ENCODE measurements around the gene IHH.

The IHH gene

DNA sequence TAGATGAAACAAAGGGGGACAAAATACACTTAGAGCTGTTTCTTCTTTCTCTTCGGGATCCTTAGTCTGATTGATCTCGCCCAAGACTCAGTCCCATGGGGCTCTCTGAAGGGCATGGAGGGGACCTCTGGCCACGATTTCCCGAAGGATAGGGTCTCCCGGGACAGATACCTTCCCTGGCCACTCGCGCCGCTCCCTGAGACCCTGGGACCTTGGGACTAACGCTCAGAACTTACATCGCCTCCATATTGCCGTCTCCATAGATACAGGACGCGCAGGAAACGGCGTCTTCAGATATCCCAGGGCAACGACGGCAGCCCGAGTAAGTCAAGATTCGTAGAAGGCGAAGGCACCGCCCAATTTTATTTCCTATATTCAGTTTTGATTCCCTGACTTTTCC is 19.5 kb downstream of the IHH start, which contains the start of gene CFAP65:
Gene CFAP65, minus strand, starts transcription at position 265 of the 400 bp plus-strand sequence. CDS start 2,468 bp downstream, outside the sequence.
- no peaks in the 10 kb centered on the region for H3K36me3 ChIP-seq (ENCODE audit: control insufficient read depth, insufficient read depth, low read length)
- H3K23ac ChIP-seq (ENCODE audit: low read length), result no peak within 1 kb of the TSS
- H3K79me1 ChIP-seq (ENCODE audit: low read length), result no peaks in the 10 kb centered on the region
- H3K4me1 ChIP-seq (ENCODE audit: control insufficient read depth, low read depth, low read length), result no peaks in the 10 kb centered on the region
- no CpG with 5 or more reads among the region's 21 CpGs for WGBS (ENCODE audit: extremely low coverage, insufficient coverage, low lambda C conversion rate)
- H2BK5ac ChIP-seq (ENCODE audit: low read length), result no peak within 1 kb of the TSS
- no peak within 1 kb of the TSS for H2BK120ac ChIP-seq (ENCODE audit: low read depth, low read length)
- no peak within 1 kb of the TSS for H4K8ac ChIP-seq (ENCODE audit: low read depth, low read length)
- no peak within 1 kb of the TSS for H4K5ac ChIP-seq (ENCODE audit: low read length)
- no peak within 1 kb of the TSS for H2BK15ac ChIP-seq (replicated peaks; ENCODE audit: low read depth)
- no peak within 1 kb of the TSS for H3K18ac ChIP-seq (ENCODE audit: low read length)
- no peaks in the 10 kb centered on the region for H3K27me3 ChIP-seq (ENCODE audit: insufficient read depth, low read length, poor library complexity)
- H2AK5ac ChIP-seq (ENCODE audit: low read length), result no peak within 1 kb of the TSS
- peak; percentile 82 for DNase-seq
- peak within 1 kb of the TSS; percentile 56 for H3K9ac ChIP-seq (ENCODE audit: low read length)
- peak within 1 kb of the TSS; percentile 86 for H3K4me2 ChIP-seq (ENCODE audit: low read length)
- peak within 1 kb of the TSS; percentile 12 for H3K4me3 ChIP-seq (ENCODE audit: low read length)
- no peak within 1 kb of the TSS for H3K4ac ChIP-seq (ENCODE audit: low read depth, low read length)
- peak within 1 kb of the TSS; percentile 79 for H3K56ac ChIP-seq (ENCODE audit: low read length)
- no peak within 1 kb of the TSS for H3K27ac ChIP-seq (ENCODE audit: low read depth, low read length)
- no peaks in the 10 kb centered on the region for H3K79me2 ChIP-seq (ENCODE audit: control insufficient read depth, insufficient read depth, low read length)

DNA sequence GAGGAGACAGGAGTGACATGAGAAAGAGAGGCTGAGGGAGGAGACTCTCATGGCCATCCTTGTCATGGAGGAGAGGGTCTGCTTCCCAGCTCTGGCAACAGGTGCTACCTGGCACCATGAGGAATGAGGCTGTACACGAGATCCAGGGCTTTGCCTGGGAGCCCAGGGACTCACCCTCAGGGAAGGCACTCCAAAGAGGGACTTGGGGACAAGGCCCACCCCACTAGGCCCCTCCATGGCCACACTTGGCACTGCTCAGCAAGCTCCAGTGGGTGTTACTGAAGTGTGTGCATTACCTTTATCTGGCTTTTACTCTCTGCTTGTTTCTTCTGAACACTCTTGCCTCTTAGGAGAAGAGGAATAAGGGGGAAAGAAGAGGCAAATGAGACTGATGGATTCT is 22.1 kb downstream of the IHH start:
- H3K18ac ChIP-seq (ENCODE audit: low read length), result no peak overlapping the region
- no CpG with 5 or more reads among the region's 1 CpG for whole genome bisulfite sequencing (ENCODE audit: extremely low coverage, insufficient coverage, low lambda C conversion rate)
- no peaks in the 10 kb centered on the region for H3K79me1 ChIP-seq (ENCODE audit: low read length)
- no peak for DNase-seq
- no peak overlapping the region for H2BK120ac ChIP-seq (ENCODE audit: low read depth, low read length)
- H3K23ac ChIP-seq (ENCODE audit: low read length), result no peak overlapping the region
- H3K27ac ChIP-seq (ENCODE audit: low read depth, low read length), result no peak overlapping the region
- no peak overlapping the region for H4K5ac ChIP-seq (ENCODE audit: low read length)
- no peaks in the 10 kb centered on the region for H3K4me1 ChIP-seq (ENCODE audit: control insufficient read depth, low read depth, low read length)
- H3K9ac ChIP-seq (ENCODE audit: low read length), result no peak overlapping the region
- no peak overlapping the region for H2AK5ac ChIP-seq (ENCODE audit: low read length)
- H3K4ac ChIP-seq (ENCODE audit: low read depth, low read length), result no peak overlapping the region
- no peak overlapping the region for H3K4me2 ChIP-seq (ENCODE audit: low read length)
- no peaks in the 10 kb centered on the region for H3K36me3 ChIP-seq (ENCODE audit: control insufficient read depth, insufficient read depth, low read length)
- no peak overlapping the region for H3K56ac ChIP-seq (ENCODE audit: low read length)
- no peak overlapping the region for H4K8ac ChIP-seq (ENCODE audit: low read depth, low read length)
- H3K79me2 ChIP-seq (ENCODE audit: control insufficient read depth, insufficient read depth, low read length), result no peaks in the 10 kb centered on the region
- no peaks in the 10 kb centered on the region for H3K27me3 ChIP-seq (ENCODE audit: insufficient read depth, low read length, poor library complexity)
- no peak overlapping the region for H3K4me3 ChIP-seq (ENCODE audit: low read length)
- no peak overlapping the region for H2BK15ac ChIP-seq (replicated peaks; ENCODE audit: low read depth)
- no peak overlapping the region for H2BK5ac ChIP-seq (ENCODE audit: low read length)

DNA sequence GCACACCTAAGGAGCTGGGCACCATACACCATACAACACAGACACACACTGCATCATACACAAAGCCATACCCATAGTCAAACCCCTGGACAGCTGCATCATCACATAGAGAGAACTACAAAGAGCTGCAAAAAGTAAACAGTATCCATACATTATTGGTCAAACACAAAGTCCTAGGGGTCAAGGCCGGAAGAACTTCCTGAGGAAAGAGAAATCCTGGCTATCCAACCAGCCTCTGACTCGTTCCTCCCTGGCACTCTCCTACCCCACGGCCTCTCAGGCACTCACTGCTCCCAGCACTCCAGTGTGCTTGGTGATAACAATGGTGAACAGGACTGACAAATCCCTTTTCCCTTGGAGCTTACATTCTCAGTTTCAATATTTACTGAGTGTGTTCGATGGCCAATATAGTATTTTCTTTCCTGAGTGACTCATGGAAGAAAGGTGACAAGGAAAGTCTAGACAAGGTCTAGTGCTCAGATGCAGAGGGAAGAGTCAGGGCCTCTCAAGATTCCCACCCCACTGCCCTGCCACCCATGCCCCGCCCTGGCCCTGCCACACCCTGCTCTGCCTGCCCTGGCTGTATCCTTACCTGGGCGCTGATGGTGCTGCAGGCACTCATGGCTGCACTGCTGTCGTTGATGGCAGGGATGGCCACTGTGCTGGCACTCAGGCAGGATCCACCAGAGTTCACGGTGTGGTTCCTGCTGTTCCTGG is 22.8 kb downstream of the IHH start:
- H2BK120ac ChIP-seq (ENCODE audit: low read depth, low read length), result no peak overlapping the region
- H4K8ac ChIP-seq (ENCODE audit: low read depth, low read length), result no peak overlapping the region
- no peak overlapping the region for H3K23ac ChIP-seq (ENCODE audit: low read length)
- H3K4me1 ChIP-seq (ENCODE audit: control insufficient read depth, low read depth, low read length), result no peaks in the 10 kb centered on the region
- WGBS (ENCODE audit: extremely low coverage, insufficient coverage, low lambda C conversion rate), result no CpG with 5 or more reads among the region's 8 CpGs
- no peak overlapping the region for H3K56ac ChIP-seq (ENCODE audit: low read length)
- no peak overlapping the region for H2AK5ac ChIP-seq (ENCODE audit: low read length)
- H3K79me2 ChIP-seq (ENCODE audit: control insufficient read depth, insufficient read depth, low read length), result no peaks in the 10 kb centered on the region
- H3K9ac ChIP-seq (ENCODE audit: low read length), result no peak overlapping the region
- H2BK5ac ChIP-seq (ENCODE audit: low read length), result no peak overlapping the region
- no peaks in the 10 kb centered on the region for H3K27me3 ChIP-seq (ENCODE audit: insufficient read depth, low read length, poor library complexity)
- H2BK15ac ChIP-seq (replicated peaks; ENCODE audit: low read depth), result no peak overlapping the region
- DNase-seq, result no peak
- no peak overlapping the region for H3K4me3 ChIP-seq (ENCODE audit: low read length)
- H3K79me1 ChIP-seq (ENCODE audit: low read length), result no peaks in the 10 kb centered on the region
- H3K36me3 ChIP-seq (ENCODE audit: control insufficient read depth, insufficient read depth, low read length), result no peaks in the 10 kb centered on the region
- no peak overlapping the region for H3K27ac ChIP-seq (ENCODE audit: low read depth, low read length)
- no peak overlapping the region for H3K4me2 ChIP-seq (ENCODE audit: low read length)
- H3K4ac ChIP-seq (ENCODE audit: low read depth, low read length), result no peak overlapping the region
- no peak overlapping the region for H3K18ac ChIP-seq (ENCODE audit: low read length)
- H4K5ac ChIP-seq (ENCODE audit: low read length), result no peak overlapping the region

DNA sequence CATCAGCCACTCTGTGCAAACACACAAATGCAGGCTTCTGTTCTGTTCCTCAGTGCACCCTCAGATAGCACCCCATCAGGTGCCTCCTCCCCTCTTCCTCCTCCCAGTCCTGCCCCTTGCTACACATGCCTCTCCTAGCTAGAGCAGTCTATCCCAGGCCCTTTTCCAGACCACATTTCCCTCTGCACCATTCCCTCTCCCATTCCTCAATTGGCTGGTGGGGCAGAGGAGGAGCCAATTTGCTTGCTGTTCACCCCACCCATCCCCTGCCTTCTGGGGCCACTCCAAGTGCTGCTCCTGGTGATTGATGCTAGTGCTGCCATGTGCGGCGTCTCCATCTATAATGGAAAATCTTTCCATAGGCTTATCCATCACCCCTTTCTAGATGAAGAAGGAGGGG is 24.8 kb downstream of the IHH start:
- Histone ChIP-seq H3K36me3 (ENCODE audit: control insufficient read depth, insufficient read depth, low read length) (no peaks in the 10 kb centered on the region), H3K79me1 (ENCODE audit: low read length) (no peaks in the 10 kb centered on the region), H3K23ac (ENCODE audit: low read length) (no peak overlapping the region), H3K56ac (ENCODE audit: low read length) (no peak overlapping the region), H3K4me2 (ENCODE audit: low read length) (no peak overlapping the region), H3K9ac (ENCODE audit: low read length) (no peak overlapping the region), H2BK15ac (replicated peaks; ENCODE audit: low read depth) (no peak overlapping the region), H3K27ac (ENCODE audit: low read depth, low read length) (no peak overlapping the region), H4K5ac (ENCODE audit: low read length) (no peak overlapping the region), H3K18ac (ENCODE audit: low read length) (no peak overlapping the region), H2BK120ac (ENCODE audit: low read depth, low read length) (no peak overlapping the region), H3K4me1 (ENCODE audit: control insufficient read depth, low read depth, low read length) (no peaks in the 10 kb centered on the region), H4K8ac (ENCODE audit: low read depth, low read length) (no peak overlapping the region), H3K4ac (ENCODE audit: low read depth, low read length) (no peak overlapping the region), H2BK5ac (ENCODE audit: low read length) (no peak overlapping the region), H2AK5ac (ENCODE audit: low read length) (no peak overlapping the region), H3K79me2 (ENCODE audit: control insufficient read depth, insufficient read depth, low read length) (no peaks in the 10 kb centered on the region), H3K27me3 (ENCODE audit: insufficient read depth, low read length, poor library complexity) (no peaks in the 10 kb centered on the region), H3K4me3 (ENCODE audit: low read length) (no peak overlapping the region)
- DNase-seq, result no peak
- no CpG with 5 or more reads among the region's 2 CpGs for WGBS (ENCODE audit: extremely low coverage, insufficient coverage, low lambda C conversion rate)

DNA sequence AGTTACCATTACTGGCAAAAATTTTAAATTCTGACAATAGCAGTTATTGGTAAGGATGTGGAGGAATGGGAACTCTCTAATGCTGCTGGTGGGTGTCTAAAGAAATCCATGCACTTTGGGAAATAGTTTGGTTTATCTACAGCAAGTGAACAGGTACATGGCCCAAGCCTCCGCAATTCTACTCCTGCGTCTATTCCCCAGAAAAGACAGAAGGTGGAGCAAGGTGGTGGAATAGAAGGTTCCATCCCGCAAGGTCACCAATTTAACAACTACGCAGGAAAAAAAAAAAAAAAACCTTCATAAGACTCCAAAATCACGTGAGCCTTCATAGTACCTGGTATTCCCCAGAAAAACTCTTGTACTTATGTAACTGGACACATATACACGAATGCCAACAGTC is 25.9 kb downstream of the IHH start:
- Histone ChIP-seq H2BK15ac (replicated peaks; ENCODE audit: low read depth) (no peak overlapping the region), H4K5ac (ENCODE audit: low read length) (no peak overlapping the region), H3K9ac (ENCODE audit: low read length) (no peak overlapping the region), H3K23ac (ENCODE audit: low read length) (no peak overlapping the region), H3K79me1 (ENCODE audit: low read length) (no peaks in the 10 kb centered on the region), H2BK5ac (ENCODE audit: low read length) (no peak overlapping the region), H2BK120ac (ENCODE audit: low read depth, low read length) (no peak overlapping the region), H3K36me3 (ENCODE audit: control insufficient read depth, insufficient read depth, low read length) (no peaks in the 10 kb centered on the region), H3K27ac (ENCODE audit: low read depth, low read length) (no peak overlapping the region), H3K27me3 (ENCODE audit: insufficient read depth, low read length, poor library complexity) (no peaks in the 10 kb centered on the region), H3K18ac (ENCODE audit: low read length) (no peak overlapping the region), H3K4me2 (ENCODE audit: low read length) (no peak overlapping the region), H2AK5ac (ENCODE audit: low read length) (no peak overlapping the region), H3K4me1 (ENCODE audit: control insufficient read depth, low read depth, low read length) (no peaks in the 10 kb centered on the region), H3K4ac (ENCODE audit: low read depth, low read length) (no peak overlapping the region), H3K56ac (ENCODE audit: low read length) (no peak overlapping the region), H3K4me3 (ENCODE audit: low read length) (no peak overlapping the region), H4K8ac (ENCODE audit: low read depth, low read length) (no peak overlapping the region), H3K79me2 (ENCODE audit: control insufficient read depth, insufficient read depth, low read length) (no peaks in the 10 kb centered on the region)
- WGBS (ENCODE audit: extremely low coverage, insufficient coverage, low lambda C conversion rate), result no CpG with 5 or more reads among the region's 6 CpGs
- no peak for DNase-seq

Data from mesendoderm (in vitro differentiated cells).